CD4-positive, alpha-beta T cell (primary cell): ENCODE measurements around the gene GPR173. TPM values are rescaled to one million over a fixed set of nuclear protein-coding genes. Genes with fewer than 3 reads are reported as not detected.

Experiments
- ATAC-seq: fragments of 200-7000 bp; cut with Tn5 transposase; one replicate; pipeline ENCODE4 v1.10.0; 2022; ENCODE audit warnings: mild to moderate bottlenecking; ENCODE audit not compliant: poor library complexity
- CTCF ChIA-PET: fragments of 350-600 bp; sonication (Branson Sonifier 250); formaldehyde crosslinking; loops from one replicate; lab custom pipeline; 2021; ENCODE audit warnings: antibody characterized with exemption, inconsistent platforms; lab: Charles Lee
- POLR2A ChIA-PET: fragments of 350-600 bp; sonication (Branson Sonifier 250); formaldehyde crosslinking; loops from one replicate; lab custom pipeline; 2021; ENCODE audit warnings: antibody characterized with exemption, inconsistent platforms; lab: Charles Lee
- DNase-seq, 14 experiments: peaks; one replicate each; pipeline ENCODE4 v3.0.0-alpha.2; 2013 to 2020; ENCODE audit warnings: mixed read lengths in 2 of 14
- H3K27ac ChIP-seq, 2 donors: one replicate each; pipeline versions ENCODE4 v1.5.1 to v1.7.0; 2013; ENCODE audit warnings: low read length in 2 of 2, low read depth in 1 of 2, mild to moderate bottlenecking in 1 of 2
- H3K27me3 ChIP-seq, 2 experiments: 1 replicate in 1 of 2; 2 replicates in 1 of 2; pipeline versions ENCODE4 v1.6.1 to v1.7.0; 2013; ENCODE audit warnings: low read length in 2 of 2, control low read depth in 1 of 2, mild to moderate bottlenecking in 1 of 2, moderate library complexity in 1 of 2; ENCODE audit not compliant: insufficient read depth in 2 of 2, control insufficient read depth in 1 of 2
- H3K36me3 ChIP-seq: one replicate; pipeline ENCODE4 v1.6.1; 2013; ENCODE audit warnings: low read length, control low read depth; ENCODE audit not compliant: insufficient read depth
- H3K4me1 ChIP-seq: one replicate; pipeline ENCODE4 v1.6.1; 2013; ENCODE audit warnings: low read length, control low read depth; ENCODE audit not compliant: insufficient read depth
- H3K4me3 ChIP-seq: one replicate; pipeline ENCODE4 v1.5.1; 2013; ENCODE audit warnings: mild to moderate bottlenecking, low read length, moderate library complexity
- H3K9me3 ChIP-seq, 2 experiments: 1 replicate in 1 of 2; 2 replicates in 1 of 2; pipeline versions ENCODE4 v1.6.1 to v1.7.0; 2013; ENCODE audit warnings: low read length in 2 of 2, mild to moderate bottlenecking in 2 of 2, control low read depth in 1 of 2, moderate library complexity in 1 of 2; ENCODE audit not compliant: control insufficient read depth in 1 of 2, insufficient read depth in 1 of 2
- H3K27ac Mint-ChIP-seq: one replicate; pipeline ENCODE4 v1.8.0; 2020; ENCODE audit warnings: mixed read lengths
- H3K27me3 Mint-ChIP-seq: one replicate; pipeline ENCODE4 v1.8.0; 2021; ENCODE audit warnings: mixed read lengths
- H3K36me3 Mint-ChIP-seq: one replicate; pipeline ENCODE4 v1.8.0; 2021; ENCODE audit warnings: low read depth, mixed read lengths
- H3K4me1 Mint-ChIP-seq: one replicate; pipeline ENCODE4 v1.8.0; 2021; ENCODE audit warnings: low read depth, mixed read lengths
- H3K4me3 Mint-ChIP-seq: one replicate; pipeline ENCODE4 v1.8.0; 2020; ENCODE audit warnings: mild to moderate bottlenecking, mixed read lengths
- H3K9me3 Mint-ChIP-seq: one replicate; pipeline ENCODE4 v1.8.0; 2020; ENCODE audit warnings: mixed read lengths
- intact Hi-C, 2 experiments: fragments of 100-400 bp; cut with DNase I in 1 of 2; cut with micrococcal nuclease in 1 of 2; formaldehyde crosslinking; loops; one replicate each; pipeline versions ENCODE4 v1.15.1 to v1.9.0; 2023 to 2025; cut with DNase I, micrococcal nuclease
- total RNA-seq, 174 experiments: library from RNA in 2 of 174; stranded (reverse) in 2 of 174; gene quantifications; one replicate each; pipeline ENCODE4 v1.2.3 and lab custom pipeline; 2021 to 2026
- TF ChIP-seq, protein P1 (sequence below): fragments of 200-600 bp; IDR thresholded peaks from one replicate; pipeline ENCODE4 v1.8.0; 2022; ENCODE audit warnings: antibody characterized with exemption, mild to moderate bottlenecking

GPR173 gene
- total RNA-seq, 2 experiments from 2014 or later = not detected

DNA sequence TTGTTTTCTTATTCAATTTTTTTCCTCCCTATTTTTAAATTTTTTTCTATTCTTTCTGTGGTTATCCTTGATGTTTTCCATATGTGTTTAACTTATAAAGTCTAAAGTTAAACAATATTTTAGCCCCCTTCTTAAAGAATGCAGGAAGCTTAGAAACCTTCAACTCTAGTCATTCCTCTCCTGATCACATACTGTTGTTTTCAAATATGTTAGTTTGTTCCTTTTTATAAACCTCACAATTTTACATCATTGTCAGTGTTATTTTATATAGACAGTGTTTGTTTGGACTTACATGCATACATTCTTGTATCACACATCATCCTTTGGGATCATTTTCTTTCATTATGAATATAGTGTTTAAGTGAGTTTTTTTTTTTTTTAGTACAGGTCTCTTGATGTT lies 76.9 kb downstream of the GPR173 start:
- DNase-seq (no peak), ATAC-seq (no peak)
- H3K9me3 Mint-ChIP-seq = no peaks in the 10 kb centered on the region
- no peak overlapping the region for H3K27ac ChIP-seq
- H3K4me3 Mint-ChIP-seq = no peak overlapping the region
- ChIA-PET POLR2A (no interaction called here), CTCF (no interaction called here)
- peaks cover 15% of the 10 kb centered on the region for H3K36me3 Mint-ChIP-seq
- no peaks in the 10 kb centered on the region for H3K27me3 ChIP-seq
- H3K27me3 Mint-ChIP-seq = no peaks in the 10 kb centered on the region
- no peaks in the 10 kb centered on the region for H3K36me3 ChIP-seq
- no peaks in the 10 kb centered on the region for H3K9me3 ChIP-seq
- H3K4me1 Mint-ChIP-seq = peaks cover 25% of the 10 kb centered on the region
- H3K4me1 ChIP-seq = no peaks in the 10 kb centered on the region
- no peak overlapping the region for H3K4me3 ChIP-seq
- TF ChIP-seq, protein P1, sequence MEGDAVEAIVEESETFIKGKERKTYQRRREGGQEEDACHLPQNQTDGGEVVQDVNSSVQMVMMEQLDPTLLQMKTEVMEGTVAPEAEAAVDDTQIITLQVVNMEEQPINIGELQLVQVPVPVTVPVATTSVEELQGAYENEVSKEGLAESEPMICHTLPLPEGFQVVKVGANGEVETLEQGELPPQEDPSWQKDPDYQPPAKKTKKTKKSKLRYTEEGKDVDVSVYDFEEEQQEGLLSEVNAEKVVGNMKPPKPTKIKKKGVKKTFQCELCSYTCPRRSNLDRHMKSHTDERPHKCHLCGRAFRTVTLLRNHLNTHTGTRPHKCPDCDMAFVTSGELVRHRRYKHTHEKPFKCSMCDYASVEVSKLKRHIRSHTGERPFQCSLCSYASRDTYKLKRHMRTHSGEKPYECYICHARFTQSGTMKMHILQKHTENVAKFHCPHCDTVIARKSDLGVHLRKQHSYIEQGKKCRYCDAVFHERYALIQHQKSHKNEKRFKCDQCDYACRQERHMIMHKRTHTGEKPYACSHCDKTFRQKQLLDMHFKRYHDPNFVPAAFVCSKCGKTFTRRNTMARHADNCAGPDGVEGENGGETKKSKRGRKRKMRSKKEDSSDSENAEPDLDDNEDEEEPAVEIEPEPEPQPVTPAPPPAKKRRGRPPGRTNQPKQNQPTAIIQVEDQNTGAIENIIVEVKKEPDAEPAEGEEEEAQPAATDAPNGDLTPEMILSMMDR = no peak
- no peak overlapping the region for H3K27ac Mint-ChIP-seq
- intact Hi-C loops = no loop called here

DNA sequence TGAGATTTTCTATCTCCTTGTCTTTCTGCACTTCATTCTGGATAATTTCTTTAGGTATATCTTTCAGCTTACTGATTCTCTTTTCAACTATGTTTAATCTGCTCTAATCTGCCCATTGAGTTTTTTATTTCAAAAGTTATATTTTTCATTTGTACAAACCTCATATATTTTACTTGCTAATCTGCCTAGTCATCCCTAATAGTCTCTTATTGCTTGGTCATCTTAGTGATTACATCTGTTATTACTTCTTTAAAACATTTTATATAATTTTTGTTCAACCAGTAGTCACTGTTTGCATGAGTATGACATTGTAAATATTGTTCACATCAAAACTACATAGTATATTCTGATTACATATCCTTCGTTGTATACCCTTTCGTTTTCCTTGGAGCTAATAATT lies 77.8 kb downstream of the GPR173 start:
- Histone ChIP-seq H3K27me3 (no peaks in the 10 kb centered on the region), H3K36me3 (no peaks in the 10 kb centered on the region), H3K9me3 (no peaks in the 10 kb centered on the region), H3K4me1 (no peaks in the 10 kb centered on the region), H3K4me3 (no peak overlapping the region), H3K27ac (no peak overlapping the region)
- intact Hi-C loops = no loop called here
- DNase-seq (no peak), ATAC-seq (no peak)
- ChIA-PET CTCF (no interaction called here), POLR2A (no interaction called here)
- H3K36me3 Mint-ChIP-seq = peaks cover 24% of the 10 kb centered on the region
- H3K27me3 Mint-ChIP-seq = no peaks in the 10 kb centered on the region
- no peaks in the 10 kb centered on the region for H3K9me3 Mint-ChIP-seq
- TF ChIP-seq, protein P1 = no peak
- peaks cover 24% of the 10 kb centered on the region for H3K4me1 Mint-ChIP-seq
- H3K4me3 Mint-ChIP-seq = no peak overlapping the region
- H3K27ac Mint-ChIP-seq = no peak overlapping the region

DNA sequence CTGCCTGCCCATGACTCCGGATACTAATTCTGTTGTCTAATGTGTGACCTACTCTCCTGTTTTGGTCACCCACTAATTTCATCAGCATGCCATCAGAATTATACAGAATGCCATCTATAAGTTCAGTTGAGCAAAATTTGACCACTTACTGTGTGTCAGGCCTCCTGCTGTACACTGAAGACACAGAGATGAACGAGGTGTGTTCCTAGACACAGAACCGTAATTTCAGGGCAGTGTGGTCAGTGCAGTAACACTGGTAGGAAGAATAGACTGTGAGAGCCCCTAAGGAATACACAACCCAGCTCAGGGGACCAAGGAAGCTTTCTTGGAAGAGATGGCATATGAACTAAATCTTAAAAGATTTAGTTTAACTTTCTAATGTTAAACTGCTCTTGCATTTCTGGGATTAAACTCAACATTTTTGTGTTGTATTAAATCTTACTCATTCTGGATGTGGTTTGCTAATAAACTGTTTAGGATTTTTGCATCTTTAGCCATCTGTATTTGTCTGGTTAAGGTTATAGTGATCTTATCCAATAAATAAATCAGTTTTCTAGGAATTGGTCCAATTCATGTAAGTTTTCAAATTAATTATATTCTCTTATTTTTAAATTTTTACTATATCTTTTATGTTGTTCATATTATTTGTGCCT lies 79.6 kb downstream of the GPR173 start:
- H3K9me3 Mint-ChIP-seq = no peaks in the 10 kb centered on the region

More for the DNA sequence above, 79.6 kb downstream of the GPR173 start:
- peaks cover 40% of the 10 kb centered on the region for H3K36me3 Mint-ChIP-seq
- H3K27me3 ChIP-seq = no peaks in the 10 kb centered on the region
- H3K4me3 Mint-ChIP-seq = no peak overlapping the region
- H3K36me3 ChIP-seq = no peaks in the 10 kb centered on the region
- CTCF ChIA-PET = no interaction called here
- intact Hi-C loops = no loop called here
- DNase-seq (no peak), ATAC-seq (no peak)
- H3K27me3 Mint-ChIP-seq = no peaks in the 10 kb centered on the region
- no peaks in the 10 kb centered on the region for H3K9me3 ChIP-seq
- H3K4me3 ChIP-seq = no peak overlapping the region
- H3K27ac ChIP-seq = no peak overlapping the region
- TF ChIP-seq, protein P1 = no peak
- POLR2A ChIA-PET = no interaction called here
- H3K4me1 ChIP-seq = no peaks in the 10 kb centered on the region
- H3K27ac Mint-ChIP-seq = no peak overlapping the region
- peaks cover 20% of the 10 kb centered on the region for H3K4me1 Mint-ChIP-seq

Other genes starting within 250 kb of the GPR173 start
- not detected for gene XAGE5, start 237.5 kb upstream of the GPR173 start, total RNA-seq
- gene XAGE3, start 180.7 kb upstream of the GPR173 start, total RNA-seq = not detected
- 10 to 100 TPM in 1 of 2 experiments, 1 to 10 TPM in 1; 9.2 to 13.0 TPM for gene FAM156B, start 151.5 kb upstream of the GPR173 start, total RNA-seq
- 10 to 100 TPM; 16.0 TPM for gene FAM156A, start 90.3 kb upstream of the GPR173 start, total RNA-seq
- gene TSPYL2, start 33.6 kb downstream of the GPR173 start, total RNA-seq = 100 to 1,000 TPM; 428 to 461 TPM
- gene KANTR, start 45.4 kb downstream of the GPR173 start, total RNA-seq = 1 to 10 TPM; 6.2 to 6.8 TPM
- gene KDM5C, start 176.4 kb downstream of the GPR173 start, total RNA-seq = 100 to 1,000 TPM; 236 to 237 TPM
- 1 to 10 TPM in 1 of 2 experiments, under 1 TPM in 1; 0.85 to 2.2 TPM for gene IQSEC2, start 232.8 kb downstream of the GPR173 start, total RNA-seq